GM10248 (cell line): ENCODE results near the gene CBLIF.

Source experiments
- CTCF ChIA-PET: fragments of 300-600 bp; sonication (Branson Sonifier 250); formaldehyde crosslinking; extraction: SDS; loops from one replicate; lab custom pipeline; 2021; ENCODE audit warnings: antibody characterized with exemption; lab: Yijun Ruan, JAX
- POLR2A ChIA-PET: fragments of 350-650 bp; sonication (Branson Sonifier 250); formaldehyde crosslinking; extraction: SDS; loops from one replicate; lab custom pipeline; 2020; ENCODE audit warnings: antibody characterized with exemption; lab: Yijun Ruan, JAX
- DNase-seq: peaks from one replicate; pipeline ENCODE4 v3.0.0; 2012; ENCODE audit errors: extremely low spot score
- TF ChIP-seq, protein P1 (sequence below): IDR thresholded peaks from 2 replicates; pipeline ENCODE4 v1.5.1; 2012; ENCODE audit warnings: mild to moderate bottlenecking, low read depth; ENCODE audit errors: extremely low read depth, missing control alignments, control extremely low read depth

The CBLIF gene

DNA sequence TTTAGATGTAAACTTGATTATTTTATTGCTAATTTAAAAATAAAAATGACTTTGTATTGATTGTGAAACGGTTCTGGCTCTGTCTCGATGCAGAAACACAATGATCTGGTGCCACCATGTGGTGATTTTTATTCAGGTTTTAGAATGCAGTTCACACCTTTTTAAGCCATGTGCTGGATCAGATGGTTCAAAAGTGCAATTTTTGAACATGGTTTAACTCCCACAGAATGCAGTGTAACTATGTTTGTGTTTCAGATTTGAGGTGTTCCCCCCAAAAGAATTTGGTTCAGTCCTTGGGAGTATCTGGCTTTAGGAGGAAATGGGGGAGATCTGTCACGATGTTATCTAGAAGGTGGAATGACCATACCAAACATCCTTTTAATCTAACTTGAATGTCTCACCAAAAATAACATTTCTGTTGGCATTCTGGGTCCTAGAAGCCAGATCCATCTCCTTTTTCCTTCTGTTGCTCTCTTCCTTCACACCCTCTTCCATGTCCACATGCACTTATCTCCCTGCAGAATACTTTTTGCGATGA, 42.6 kb downstream of the CBLIF start:
- DNase-seq: peak; percentile 31
- POLR2A ChIA-PET: no interaction called here
- CTCF ChIA-PET: interaction anchor here (1.0 to 9.4 kb wide), 9 partner anchors 7 to 265 kb away, joined by 3 to 137 read pairs (median 8); partner anchors contain the start of genes MRPL16 and STX3
- TF ChIP-seq, protein P1, sequence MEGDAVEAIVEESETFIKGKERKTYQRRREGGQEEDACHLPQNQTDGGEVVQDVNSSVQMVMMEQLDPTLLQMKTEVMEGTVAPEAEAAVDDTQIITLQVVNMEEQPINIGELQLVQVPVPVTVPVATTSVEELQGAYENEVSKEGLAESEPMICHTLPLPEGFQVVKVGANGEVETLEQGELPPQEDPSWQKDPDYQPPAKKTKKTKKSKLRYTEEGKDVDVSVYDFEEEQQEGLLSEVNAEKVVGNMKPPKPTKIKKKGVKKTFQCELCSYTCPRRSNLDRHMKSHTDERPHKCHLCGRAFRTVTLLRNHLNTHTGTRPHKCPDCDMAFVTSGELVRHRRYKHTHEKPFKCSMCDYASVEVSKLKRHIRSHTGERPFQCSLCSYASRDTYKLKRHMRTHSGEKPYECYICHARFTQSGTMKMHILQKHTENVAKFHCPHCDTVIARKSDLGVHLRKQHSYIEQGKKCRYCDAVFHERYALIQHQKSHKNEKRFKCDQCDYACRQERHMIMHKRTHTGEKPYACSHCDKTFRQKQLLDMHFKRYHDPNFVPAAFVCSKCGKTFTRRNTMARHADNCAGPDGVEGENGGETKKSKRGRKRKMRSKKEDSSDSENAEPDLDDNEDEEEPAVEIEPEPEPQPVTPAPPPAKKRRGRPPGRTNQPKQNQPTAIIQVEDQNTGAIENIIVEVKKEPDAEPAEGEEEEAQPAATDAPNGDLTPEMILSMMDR: peak; percentile 58

GRCh38 chr11:59801981-59802638, 43.2 kb downstream of the CBLIF start:
- POLR2A ChIA-PET: no interaction called here
- TF ChIP-seq, protein P1: no peak
- no peak for DNase-seq
- CTCF ChIA-PET: interaction anchor here (0.8 to 9.4 kb wide), 22 partner anchors 7 to 265 kb away, joined by 3 to 137 read pairs (median 4); partner anchors contain the start of genes MRPL16 and STX3

DNA sequence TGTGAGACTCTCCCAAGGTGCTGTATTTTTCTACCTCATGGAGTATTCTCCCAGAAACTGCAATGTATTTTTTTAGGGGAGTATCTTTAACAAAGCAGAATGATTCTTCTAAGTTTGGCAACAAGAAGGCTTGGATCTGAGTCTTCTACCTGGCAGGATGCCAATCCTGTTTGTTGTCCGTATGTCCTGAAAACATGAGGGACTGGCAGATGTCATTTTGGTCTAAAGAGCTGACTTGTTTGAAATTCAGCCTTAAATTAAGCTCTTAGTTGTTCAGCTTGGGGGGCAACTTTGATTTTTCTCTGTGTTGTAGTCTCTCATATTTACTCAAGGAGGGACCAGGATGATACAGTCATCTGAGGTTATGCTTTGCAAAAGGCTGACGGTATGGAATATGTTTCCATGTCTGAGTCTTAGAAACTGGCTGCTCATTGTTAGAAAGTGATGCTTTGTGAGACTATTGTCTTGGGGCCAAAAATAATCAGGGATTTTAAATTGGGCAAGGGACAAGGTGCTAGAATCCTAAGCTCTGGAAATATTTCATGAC, 44.1 kb downstream of the CBLIF start:
- no peak for DNase-seq
- TF ChIP-seq, protein P1: no peak
- ChIA-PET POLR2A (interaction anchor here (0.6 kb wide), 1 partner anchor 20 kb away, joined by 3 read pairs; no protein-coding TSS in a partner anchor), CTCF (interaction anchor here (0.8 to 9.4 kb wide), 22 partner anchors 8 to 264 kb away, joined by 3 to 137 read pairs (median 4); partner anchors contain the start of genes MRPL16 and STX3)

DNA sequence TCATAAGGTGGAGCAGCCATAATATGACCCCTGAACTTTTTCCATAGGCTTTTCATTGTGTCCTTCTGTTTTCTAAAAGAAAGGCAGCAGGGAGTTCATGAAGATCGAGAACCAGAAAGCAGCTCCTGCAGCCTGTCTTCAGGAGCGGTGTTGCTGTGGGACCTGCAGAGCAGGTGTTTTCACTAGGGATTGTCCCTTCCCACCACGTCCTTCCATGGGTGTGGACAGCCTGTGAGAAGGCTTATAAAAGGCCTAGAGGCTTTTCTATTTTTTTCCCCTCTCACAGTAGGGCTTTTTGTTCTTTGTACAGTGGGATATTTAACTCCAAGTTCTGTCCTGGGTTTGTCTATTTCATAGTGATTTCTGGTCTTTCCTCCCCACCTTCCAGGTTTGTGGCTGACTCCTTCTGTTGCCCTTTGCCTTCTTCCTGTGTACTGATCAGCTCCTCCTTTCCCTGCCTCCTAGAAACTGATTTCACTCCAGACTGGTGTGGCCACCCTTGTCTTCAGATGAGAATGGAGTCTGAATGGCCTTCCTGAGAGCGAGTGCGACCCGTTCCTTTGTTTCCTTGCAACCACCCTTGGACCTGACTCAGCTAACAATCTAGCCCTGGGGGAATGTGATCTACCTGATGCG, 44.8 kb downstream of the CBLIF start:
- DNase-seq: no peak
- TF ChIP-seq, protein P1: no peak
- CTCF ChIA-PET: interaction anchor here (1.1 to 9.4 kb wide), 9 partner anchors 8 to 263 kb away, joined by 3 to 137 read pairs (median 8); partner anchors contain the start of genes MRPL16 and STX3
- POLR2A ChIA-PET: no interaction called here

DNA sequence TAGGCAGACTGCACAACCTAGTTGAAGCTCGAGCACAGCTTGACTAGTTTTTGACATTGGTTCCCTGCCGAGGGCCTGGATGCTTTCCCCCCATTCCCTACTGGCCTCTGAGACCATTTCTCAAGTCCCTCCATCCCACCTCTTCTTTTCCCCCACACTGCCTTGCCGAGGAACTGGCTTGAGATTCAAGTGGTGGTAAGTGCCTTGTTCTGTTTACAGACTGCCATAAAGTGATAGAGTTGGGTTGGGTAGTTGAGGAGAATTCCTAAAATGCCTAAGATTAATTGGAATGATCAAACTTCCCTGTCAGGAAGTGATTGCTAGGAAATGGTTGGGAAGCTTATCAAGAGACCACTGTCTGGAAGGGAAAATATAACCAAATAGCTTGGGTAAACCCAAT, 50.9 kb downstream of the CBLIF start:
- no peak for DNase-seq
- TF ChIP-seq, protein P1: no peak
- CTCF ChIA-PET: interaction anchor here (1.4 kb wide), 1 partner anchor 23 kb away, joined by 4 read pairs; no protein-coding TSS in a partner anchor
- POLR2A ChIA-PET: no interaction called here

DNA sequence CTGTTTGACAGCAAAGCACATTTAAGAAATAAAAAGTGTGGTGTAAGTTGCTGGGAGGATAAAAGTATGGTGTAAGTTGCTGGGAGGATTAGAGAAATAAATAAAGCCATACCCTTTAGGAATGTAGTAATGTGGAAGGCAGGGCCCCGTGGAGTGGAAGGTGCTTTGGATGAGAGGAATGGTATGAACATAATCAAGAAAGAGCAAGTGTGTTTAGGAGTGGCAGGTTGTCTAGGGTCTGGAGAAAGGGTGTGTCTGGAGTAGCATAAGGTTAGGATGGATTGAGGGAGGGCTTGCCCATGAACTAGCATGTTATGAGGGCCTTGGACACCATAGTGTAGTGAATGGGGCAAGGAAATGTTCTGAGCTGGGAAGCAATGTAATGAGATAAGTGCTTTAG, 52.8 kb downstream of the CBLIF start:
- TF ChIP-seq, protein P1: no peak
- no peak for DNase-seq
- ChIA-PET POLR2A (no interaction called here), CTCF (interaction anchor here (1.1 to 2.6 kb wide), 3 partner anchors 9 to 39 kb away, joined by 3 to 10 read pairs (median 4); no protein-coding TSS in a partner anchor)
